Measurements from ENCODE around the gene HNRNPA1L2. TPM values are rescaled to one million over a fixed set of nuclear protein-coding genes. Genes with fewer than 3 reads are reported as not detected.

Gene HNRNPA1L2
- polyA plus RNA-seq, 1 of the 3 experiments (the other 2 are of a cell fraction), result 4.5 TPM

DNA sequence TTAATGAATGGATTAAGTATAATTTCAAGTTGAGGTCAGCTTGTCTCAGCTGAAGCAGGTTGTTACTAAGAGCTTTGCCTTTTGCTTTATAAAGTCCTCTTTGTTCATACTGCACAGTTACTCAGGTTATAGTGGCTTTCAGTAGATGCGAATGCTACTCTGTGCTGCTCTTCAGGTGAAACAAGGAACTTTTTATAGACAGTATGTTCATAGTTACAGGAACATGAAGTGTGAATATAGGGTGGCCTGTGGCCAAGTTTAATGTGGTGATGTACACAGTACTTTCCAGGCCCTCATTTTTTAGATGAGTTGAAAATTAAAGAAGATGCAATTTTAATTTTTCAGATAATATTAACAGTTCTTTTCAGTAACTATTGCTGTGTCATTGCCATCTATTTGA is 31.2 kb downstream of the HNRNPA1L2 start:
- Histone ChIP-seq H3K27ac (ENCODE audit: low read depth in 2 of 2, low read length in 1 of 2) (no peak overlapping the region), H3K9ac (no peak overlapping the region), H3K27me3 (ENCODE audit: insufficient read depth) (no peaks in the 10 kb centered on the region), H3K9me2 (no peaks in the 10 kb centered on the region), H3K79me2 (ENCODE audit: insufficient read depth) (peaks cover 15% of the 10 kb centered on the region; the same call in 1 of the 2 replicates), H3K4me1 (ENCODE audit: control insufficient read depth in 1 of 2, insufficient read depth in 2 of 2, low read depth in 1 of 2, low read length in 1 of 2) (no peaks in the 10 kb centered on the region; a peak in 1 of 4 replicates), H4K20me1 (ENCODE audit: insufficient read depth) (no peaks in the 10 kb centered on the region), H3F3A (replicated peaks; ENCODE audit: insufficient read depth) (no peaks in the 10 kb centered on the region), H3K4me3 (ENCODE audit: low read depth in 2 of 2, low read length in 1 of 2) (no peak overlapping the region), H2AFZ (ENCODE audit: low read depth) (no peak overlapping the region), H3K9me3 (no peaks in the 10 kb centered on the region), H3K4me2 (no peak overlapping the region), H3K36me3 (replicated peaks in 1 of 2; ENCODE audit: control insufficient read depth in 1 of 2, insufficient read depth in 2 of 2, low read length in 1 of 2) (peaks cover 50 to 55% of the 10 kb centered on the region in 2 experiments)
- ChIA-PET POLR2A (no interaction called here), CTCF (interaction anchor here (1.1 to 3.1 kb wide), 2 partner anchors 136 to 173 kb away, joined by 3 to 24 read pairs; no protein-coding TSS in a partner anchor)
- 100% methylated on average over 1 of the region's 1 CpG for WGBS (ENCODE audit: low lambda C conversion rate)
- no peak for DNase-seq
- TF ChIP-seq RCOR1 (IDR thresholded peaks at IDR 0.05; ENCODE audit: low read length) (no peak), FOSL2 (IDR thresholded peaks at IDR 0.05; ENCODE audit: borderline replicate concordance, low read depth) (no peak), RFX5 (IDR thresholded peaks at IDR 0.05; ENCODE audit: low read length) (no peak), RAD21 (IDR thresholded peaks at IDR 0.05; ENCODE audit: low read length) (no peak), RXRA (IDR thresholded peaks at IDR 0.05; ENCODE audit: borderline replicate concordance, low read depth) (no peak), MAX (IDR thresholded peaks at IDR 0.05; ENCODE audit: low read depth) (no peak), EP300 (IDR thresholded peaks at IDR 0.05; ENCODE audit: borderline replicate concordance in 1 of 2, low read depth in 1 of 2, low read length in 1 of 2) (no peak), EZH2phosphoT487 (IDR thresholded peaks at IDR 0.05; ENCODE audit: borderline replicate concordance, low read depth) (no peak), FOXJ3 (CRISPR knock-in tag; IDR thresholded peaks at IDR 0.05) (no peak), POLR2AphosphoS5 (IDR thresholded peaks at IDR 0.05; ENCODE audit: low read depth, low read length) (no peak), CHD2 (IDR thresholded peaks at IDR 0.05; ENCODE audit: low read length, partially characterized antibody) (no peak), TEAD4 (IDR thresholded peaks at IDR 0.05; ENCODE audit: borderline replicate concordance, insufficient read depth) (no peak), FOXM1 (IDR thresholded peaks at IDR 0.05; ENCODE audit: low read depth) (no peak), NRF1 (IDR thresholded peaks at IDR 0.05; ENCODE audit: low read depth, low read length) (no peak), CTCF (IDR thresholded peaks at IDR 0.05) (no peak), SIN3A (IDR thresholded peaks at IDR 0.05; ENCODE audit: borderline replicate concordance, low read depth, low read length) (no peak), MXI1 (IDR thresholded peaks at IDR 0.05; ENCODE audit: low read depth, low read length) (no peak)
- TF ChIP-seq, protein P1, sequence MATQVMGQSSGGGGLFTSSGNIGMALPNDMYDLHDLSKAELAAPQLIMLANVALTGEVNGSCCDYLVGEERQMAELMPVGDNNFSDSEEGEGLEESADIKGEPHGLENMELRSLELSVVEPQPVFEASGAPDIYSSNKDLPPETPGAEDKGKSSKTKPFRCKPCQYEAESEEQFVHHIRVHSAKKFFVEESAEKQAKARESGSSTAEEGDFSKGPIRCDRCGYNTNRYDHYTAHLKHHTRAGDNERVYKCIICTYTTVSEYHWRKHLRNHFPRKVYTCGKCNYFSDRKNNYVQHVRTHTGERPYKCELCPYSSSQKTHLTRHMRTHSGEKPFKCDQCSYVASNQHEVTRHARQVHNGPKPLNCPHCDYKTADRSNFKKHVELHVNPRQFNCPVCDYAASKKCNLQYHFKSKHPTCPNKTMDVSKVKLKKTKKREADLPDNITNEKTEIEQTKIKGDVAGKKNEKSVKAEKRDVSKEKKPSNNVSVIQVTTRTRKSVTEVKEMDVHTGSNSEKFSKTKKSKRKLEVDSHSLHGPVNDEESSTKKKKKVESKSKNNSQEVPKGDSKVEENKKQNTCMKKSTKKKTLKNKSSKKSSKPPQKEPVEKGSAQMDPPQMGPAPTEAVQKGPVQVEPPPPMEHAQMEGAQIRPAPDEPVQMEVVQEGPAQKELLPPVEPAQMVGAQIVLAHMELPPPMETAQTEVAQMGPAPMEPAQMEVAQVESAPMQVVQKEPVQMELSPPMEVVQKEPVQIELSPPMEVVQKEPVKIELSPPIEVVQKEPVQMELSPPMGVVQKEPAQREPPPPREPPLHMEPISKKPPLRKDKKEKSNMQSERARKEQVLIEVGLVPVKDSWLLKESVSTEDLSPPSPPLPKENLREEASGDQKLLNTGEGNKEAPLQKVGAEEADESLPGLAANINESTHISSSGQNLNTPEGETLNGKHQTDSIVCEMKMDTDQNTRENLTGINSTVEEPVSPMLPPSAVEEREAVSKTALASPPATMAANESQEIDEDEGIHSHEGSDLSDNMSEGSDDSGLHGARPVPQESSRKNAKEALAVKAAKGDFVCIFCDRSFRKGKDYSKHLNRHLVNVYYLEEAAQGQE (IDR thresholded peaks at IDR 0.05; ENCODE audit: low read depth, low read length), result no peak
